HG03575 (cell line): ENCODE data around the gene ANXA6.

ENCODE experiments used
- ATAC-seq: cut with Tn5 transposase; IDR thresholded peaks from one replicate; pipeline ENCODE4 v1.9.1; 2021; ENCODE audit not compliant: unreplicated experiment, insufficient number of reproducible peaks, low FRiP score; ENCODE audit errors: extremely low read depth

Gene ANXA6

GRCh38 chr5:151076616-151077015 is 81.0 kb downstream of the ANXA6 start:
- ATAC-seq = no peak

- ATAC-seq = no peak
These were observed 81.8 kb downstream of the ANXA6 start for GRCh38 chr5:151075698-151076331.

GRCh38 chr5:151074557-151074956 is 83.0 kb downstream of the ANXA6 start:
- no peak for ATAC-seq

DNA sequence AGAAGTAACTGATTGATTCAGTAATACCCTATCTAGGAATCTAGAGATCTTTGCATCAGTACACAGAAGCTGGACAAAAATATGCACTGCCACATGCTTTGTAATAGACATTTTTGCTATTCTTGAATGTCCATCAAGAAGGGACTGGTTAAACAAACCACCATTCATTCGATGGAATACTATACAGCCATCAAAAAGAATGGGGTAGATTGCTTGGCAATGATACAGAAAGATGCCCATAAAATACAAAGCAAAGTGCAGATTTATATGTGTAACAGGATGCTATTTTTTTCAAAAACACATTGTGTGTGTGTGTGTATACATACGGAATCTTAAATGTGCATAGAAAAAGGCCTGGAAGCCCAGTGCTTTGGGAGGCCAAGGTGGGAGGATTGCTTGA is 84.3 kb downstream of the ANXA6 start:
- ATAC-seq = no peak

- ATAC-seq = no peak
These were observed 85.0 kb downstream of the ANXA6 start for GRCh38 chr5:151072630-151073025.

GRCh38 chr5:151071848-151072629 is 85.5 kb downstream of the ANXA6 start:
- ATAC-seq = no peak

DNA sequence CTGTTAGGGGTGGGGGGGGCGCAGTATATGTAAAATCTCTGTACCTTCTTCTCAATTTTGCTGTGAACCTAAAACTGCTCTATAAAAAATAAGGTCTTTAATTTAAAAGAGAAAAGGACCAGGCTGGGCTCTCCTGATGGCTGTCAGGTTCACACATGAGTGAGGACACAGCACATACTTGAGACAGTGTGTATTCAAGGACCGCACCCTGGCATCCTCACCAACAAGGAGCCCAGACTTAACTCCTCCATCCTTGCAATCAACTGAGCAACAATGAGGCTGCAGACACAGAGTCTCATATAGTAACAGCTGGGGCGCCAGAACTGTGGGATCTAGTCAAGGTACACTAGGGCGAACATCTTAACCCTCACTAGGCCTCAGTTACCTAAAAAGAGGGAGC is 86.6 kb downstream of the ANXA6 start:
- ATAC-seq = no peak

DNA sequence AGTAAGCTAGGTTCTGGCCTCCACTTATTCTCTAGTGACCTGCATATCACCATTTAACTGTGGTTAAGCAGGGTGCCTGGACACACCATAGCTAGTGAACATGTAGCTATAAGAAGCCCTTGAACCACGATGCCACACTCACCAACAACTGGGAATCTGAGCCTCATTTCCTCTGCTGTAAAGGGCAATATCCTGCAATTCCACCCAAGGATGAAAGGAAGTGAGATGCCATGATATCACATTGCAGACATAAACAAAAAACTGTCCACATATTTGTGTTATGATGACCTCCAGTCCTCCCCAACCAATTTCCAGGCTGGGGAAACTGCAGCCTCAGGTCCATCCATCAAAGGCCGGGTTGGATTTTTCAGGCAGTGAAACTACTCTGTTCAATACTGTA is 87.1 kb downstream of the ANXA6 start:
- no peak for ATAC-seq

- ATAC-seq = no peak
These were observed 89.0 kb downstream of the ANXA6 start for GRCh38 chr5:151068433-151069197.

DNA sequence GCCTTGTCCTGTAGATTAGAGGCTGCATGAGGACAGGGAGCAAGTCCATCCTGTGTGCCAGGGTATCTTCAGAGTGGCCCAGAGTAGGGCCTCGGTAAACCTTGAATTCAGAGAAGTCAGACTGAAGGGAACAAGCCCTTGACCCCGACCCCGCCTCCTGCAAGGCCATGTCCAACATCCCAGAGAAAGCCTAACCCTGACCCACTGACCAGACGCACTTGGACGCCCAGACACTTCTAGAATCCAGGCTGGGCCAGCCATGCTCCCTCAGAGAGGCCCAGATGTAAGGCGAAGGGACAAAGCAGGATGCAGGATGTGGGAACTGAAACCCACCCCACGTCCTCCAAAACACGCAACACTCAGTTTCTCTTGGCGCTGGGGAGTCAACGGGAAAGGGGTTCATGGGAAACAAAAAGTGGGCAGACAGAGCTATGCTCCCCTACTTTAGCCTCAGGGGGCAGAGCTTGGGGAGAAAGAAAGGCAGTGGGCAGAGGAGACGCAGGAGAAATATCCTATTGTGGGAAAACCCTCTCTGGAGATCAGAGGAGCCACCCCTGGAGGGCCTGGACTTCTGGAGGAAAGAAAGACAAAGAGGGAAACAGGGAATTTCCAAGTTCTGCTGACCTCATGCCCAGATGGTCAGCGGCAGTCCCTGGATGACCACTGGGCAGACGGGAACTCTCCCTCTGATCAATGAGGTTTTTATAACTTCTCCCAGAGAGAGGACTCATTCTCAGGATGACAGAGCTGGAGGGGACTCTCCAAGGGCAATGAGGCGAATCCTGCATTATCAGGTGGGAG is 89.7 kb downstream of the ANXA6 start:
- ATAC-seq = no peak

GRCh38 chr5:151066920-151067319 is 90.7 kb downstream of the ANXA6 start:
- ATAC-seq = no peak

DNA sequence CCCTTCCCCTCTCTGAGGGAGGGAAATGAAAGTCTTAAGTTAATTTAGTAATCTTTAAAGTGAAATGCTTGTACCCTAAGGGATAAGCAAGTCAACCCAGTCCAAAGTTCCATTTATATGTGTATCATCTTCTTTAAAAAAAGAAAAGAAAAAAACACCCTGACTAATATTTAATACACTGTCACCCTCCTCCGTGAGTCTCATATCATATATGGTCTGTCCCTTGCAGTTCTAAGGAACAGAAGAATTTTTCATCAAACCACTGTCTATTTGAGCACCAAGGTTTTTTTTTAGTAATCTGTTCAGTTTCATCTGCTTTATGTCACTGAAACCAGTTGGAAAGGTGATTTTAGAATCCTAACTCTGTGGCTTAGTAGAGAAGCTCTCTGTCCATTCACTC is 92.0 kb downstream of the ANXA6 start:
- no peak for ATAC-seq

DNA sequence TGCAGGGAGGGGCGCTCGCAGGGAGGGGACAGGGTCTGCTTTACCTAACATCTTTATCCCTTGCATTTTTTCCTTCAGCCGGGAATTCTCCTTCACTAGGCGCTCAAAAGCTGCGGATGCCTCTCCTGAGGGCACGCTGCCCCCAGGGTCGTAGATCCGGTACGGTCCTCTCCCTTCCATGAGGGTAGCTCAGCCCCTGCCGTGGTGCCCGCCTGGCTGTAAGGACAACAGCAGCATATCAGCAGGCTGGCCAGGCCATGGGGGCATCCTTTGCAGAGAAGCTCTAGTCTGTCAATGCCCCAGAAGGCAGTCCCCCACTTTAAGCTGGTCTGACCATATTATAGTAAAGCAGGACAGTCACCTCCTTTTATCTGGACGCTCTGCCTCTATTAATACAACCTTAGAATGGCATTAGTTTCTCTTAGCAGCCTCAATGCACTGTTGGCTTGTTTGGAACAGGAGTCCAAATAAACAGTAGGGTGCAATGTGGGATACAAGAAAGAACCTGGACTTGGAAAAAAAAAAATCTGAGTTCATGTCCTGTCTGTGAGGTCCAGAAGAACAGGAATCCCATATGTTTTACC is 92.6 kb downstream of the ANXA6 start:
- ATAC-seq = no peak

GRCh38 chr5:151063142-151063989 is 94.2 kb downstream of the ANXA6 start:
- no peak for ATAC-seq

- no peak for ATAC-seq
These were observed 95.0 kb downstream of the ANXA6 start for GRCh38 chr5:151062405-151063141.

DNA sequence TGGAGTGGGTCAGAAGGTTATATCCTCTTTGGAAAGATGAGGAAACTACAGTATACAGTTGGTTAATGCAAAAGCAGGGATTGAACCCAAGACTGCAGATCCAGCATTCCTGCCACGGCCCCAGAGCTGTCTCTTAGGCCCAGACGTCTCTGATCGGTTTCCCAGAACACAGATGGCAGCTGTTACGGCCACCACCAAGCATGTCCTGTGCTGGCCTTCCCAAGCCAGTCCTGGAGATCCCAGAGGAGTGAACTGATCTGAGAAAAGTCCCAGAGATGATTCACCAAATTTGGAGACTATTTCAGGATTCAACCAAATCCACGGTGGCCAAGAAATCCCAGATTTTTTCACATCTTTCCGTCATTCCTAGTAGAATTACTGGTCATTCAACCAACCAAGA is 96.8 kb downstream of the ANXA6 start:
- no peak for ATAC-seq

- no peak for ATAC-seq
These were observed 98.6 kb downstream of the ANXA6 start for GRCh38 chr5:151058891-151059489.
